HG03095 (cell line): ENCODE data around the gene BAX.

Experiments used
- ATAC-seq: cut with Tn5 transposase; IDR thresholded peaks from one replicate; pipeline ENCODE4 v1.9.1; 2021; ENCODE audit warnings: moderate library complexity; ENCODE audit not compliant: unreplicated experiment

Gene BAX

DNA sequence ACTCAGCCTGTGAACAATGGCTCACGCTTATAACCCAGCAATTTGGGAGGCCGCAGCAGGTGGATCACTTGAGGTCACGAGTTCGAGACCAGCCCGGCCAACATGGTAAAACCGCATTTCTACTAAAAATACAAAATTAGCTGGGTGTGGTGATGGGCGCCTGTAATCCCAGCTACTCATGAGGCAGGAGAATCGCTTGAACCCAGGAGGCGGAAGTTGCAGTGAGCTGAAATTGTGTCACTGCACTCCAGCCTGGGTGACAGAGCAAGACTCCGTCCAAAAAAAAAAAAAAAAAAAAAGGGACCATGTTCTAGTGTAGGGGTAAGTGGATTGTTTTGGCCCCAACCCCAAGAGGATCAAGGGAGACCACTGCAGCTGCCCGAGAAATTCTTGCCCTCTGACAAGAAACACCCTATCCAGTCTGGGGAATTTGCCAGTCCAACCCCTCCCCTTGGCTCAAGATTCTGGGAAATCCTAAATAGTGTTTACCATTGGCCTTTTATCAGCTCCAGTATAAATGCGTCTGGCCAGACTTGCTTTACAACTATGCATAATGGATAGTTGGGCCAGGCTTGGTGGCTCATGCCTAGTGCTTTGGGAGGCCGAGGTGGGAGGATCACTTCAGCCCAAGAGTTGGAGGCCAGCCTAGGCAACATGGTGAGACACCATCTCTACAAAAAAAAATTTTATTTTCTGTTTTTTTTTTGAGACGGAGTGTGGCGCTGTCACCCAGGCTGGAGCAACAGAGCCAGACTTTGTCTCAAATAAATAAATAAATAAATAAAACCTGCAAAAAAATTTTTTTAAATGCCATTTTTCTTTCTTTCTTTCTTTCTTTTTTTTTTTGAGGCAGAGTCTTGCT, 26.3 kb upstream of the BAX start:
- no peak for ATAC-seq

- no peak for ATAC-seq
These were observed 21.2 kb upstream of the BAX start, which contains the start of gene DHDH for GRCh38 chr19:48933382-48933932. Gene DHDH, plus strand, starts transcription at chr19:48933699. Its CDS starts 23 bp downstream, at chr19:48933722.

GRCh38 chr19:48934837-48935236, 19.8 kb upstream of the BAX start:
- no peak for ATAC-seq

DNA sequence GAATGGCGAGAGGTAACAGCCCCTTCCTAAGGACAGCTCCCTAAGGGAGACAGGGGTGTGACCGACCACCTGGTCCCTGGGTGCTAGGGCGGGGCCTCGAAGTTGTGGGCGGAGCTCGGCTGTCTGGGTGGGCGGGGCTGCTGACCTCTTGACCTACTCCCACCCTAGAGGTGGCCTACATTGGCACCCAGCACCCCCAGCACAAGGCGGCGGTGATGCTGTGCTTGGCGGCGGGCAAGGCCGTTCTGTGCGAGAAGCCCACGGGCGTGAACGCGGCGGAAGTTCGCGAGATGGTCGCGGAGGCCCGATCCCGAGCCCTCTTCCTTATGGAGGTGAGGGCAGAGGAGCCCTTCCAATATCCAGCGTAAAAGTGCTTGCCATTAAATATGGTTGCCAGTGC, 18.8 kb upstream of the BAX start:
- ATAC-seq: no peak

- ATAC-seq: no peak
These were observed 16.4 kb upstream of the BAX start for GRCh38 chr19:48938256-48938655.

GRCh38 chr19:48940902-48941301, 13.8 kb upstream of the BAX start:
- ATAC-seq: no peak

GRCh38 chr19:48943081-48943480, 11.6 kb upstream of the BAX start:
- ATAC-seq: no peak

GRCh38 chr19:48945415-48945814, 9.3 kb upstream of the BAX start:
- no peak for ATAC-seq

GRCh38 chr19:48945817-48946216, 8.9 kb upstream of the BAX start:
- ATAC-seq: no peak

DNA sequence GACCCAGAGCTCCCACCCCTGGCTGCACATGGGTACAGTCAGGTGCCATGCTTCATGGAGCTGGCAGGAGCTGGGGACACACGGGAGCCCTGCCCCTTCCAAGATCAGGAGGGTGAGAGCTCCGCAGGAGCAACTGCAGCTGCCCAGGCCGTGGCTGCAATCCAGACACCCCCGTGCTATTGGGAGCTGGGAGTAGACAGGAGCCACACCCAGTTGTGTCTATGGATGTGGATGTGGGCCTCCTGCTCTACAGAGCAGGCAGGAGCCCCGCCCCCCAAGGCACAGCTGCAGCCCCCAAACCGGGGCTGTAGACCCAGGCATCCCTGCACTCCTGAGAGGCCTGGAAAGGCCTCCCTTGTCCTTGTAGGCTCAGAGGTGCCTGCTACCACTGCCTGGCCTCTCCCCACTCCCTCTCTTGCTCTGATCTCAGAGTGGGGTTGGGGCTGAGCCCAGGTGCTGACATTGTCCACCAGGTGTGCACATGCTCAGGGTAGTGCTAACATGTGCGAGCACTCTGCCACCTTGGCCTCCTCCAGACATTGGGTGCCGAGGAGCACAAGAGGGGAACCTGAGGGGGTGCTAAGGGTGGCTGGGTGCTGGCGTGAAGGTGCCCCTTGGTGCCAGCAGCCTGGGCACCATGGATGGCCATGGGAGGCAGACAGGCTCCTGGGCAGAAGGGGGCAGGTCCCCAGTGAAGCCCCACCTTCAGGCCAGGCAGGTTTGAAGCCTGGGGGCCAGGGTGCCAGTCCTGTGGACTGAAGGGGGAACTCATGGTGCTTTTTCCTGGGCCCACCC, 8.0 kb upstream of the BAX start:
- no peak for ATAC-seq

- ATAC-seq: no peak
These were observed 7.5 kb upstream of the BAX start for GRCh38 chr19:48947258-48947542.

DNA sequence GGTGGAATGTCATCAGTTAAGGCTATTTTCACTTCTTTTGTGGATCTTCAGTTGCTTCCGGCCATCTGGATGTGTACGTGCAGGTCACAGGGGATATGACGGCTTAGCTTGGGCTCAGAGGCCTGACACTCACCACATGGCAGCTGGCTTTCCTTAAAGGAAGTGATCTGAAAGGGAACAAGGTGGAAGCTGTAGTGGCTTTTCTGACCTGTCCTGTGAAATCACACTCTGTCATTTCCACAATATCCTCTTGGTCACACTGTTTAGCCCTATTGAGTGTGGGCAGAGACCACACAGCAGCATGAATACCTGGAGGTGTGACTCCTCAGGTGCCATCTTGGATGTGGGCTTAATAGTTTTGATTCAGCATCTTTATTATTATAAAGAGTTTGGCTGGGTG, 4.5 kb upstream of the BAX start:
- no peak for ATAC-seq

DNA sequence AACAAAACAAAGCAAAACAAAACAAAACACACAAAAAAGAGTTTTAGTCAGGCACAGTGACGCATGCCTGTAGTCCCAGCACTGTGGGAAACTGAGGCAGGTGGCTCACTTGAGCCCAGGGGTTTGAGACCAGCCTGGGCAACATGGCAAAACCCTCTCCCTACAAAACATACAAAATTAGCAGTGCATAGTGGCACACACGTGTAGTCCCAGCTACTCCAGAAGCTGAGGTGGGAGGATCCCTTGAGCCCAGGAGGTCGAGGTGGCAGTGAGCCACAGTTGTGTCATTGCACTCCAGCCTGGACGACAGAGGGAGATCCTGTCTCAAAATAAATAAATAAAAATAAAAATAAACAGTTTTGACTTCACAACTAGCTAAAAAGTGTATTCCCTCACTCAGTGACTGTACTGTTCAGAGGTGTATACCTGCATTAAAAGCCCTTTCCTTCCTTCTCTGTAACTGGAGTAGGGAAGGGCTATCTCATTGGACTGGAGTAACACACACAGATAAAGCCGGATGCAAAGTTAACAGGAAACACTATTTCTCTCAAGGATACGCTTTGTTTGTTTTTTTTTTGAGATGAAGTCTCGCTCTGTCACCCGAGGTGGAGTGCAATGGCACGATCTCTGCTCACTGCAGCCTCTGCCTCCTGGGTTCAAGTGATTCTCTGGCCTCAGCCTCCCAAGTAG, 3.7 kb upstream of the BAX start:
- ATAC-seq: no peak

- no peak for ATAC-seq
These were observed 1.5 kb upstream of the BAX start for GRCh38 chr19:48953141-48953540.

GRCh38 chr19:48953990-48954594, 583 bp upstream of the BAX start:
- no peak for ATAC-seq

DNA sequence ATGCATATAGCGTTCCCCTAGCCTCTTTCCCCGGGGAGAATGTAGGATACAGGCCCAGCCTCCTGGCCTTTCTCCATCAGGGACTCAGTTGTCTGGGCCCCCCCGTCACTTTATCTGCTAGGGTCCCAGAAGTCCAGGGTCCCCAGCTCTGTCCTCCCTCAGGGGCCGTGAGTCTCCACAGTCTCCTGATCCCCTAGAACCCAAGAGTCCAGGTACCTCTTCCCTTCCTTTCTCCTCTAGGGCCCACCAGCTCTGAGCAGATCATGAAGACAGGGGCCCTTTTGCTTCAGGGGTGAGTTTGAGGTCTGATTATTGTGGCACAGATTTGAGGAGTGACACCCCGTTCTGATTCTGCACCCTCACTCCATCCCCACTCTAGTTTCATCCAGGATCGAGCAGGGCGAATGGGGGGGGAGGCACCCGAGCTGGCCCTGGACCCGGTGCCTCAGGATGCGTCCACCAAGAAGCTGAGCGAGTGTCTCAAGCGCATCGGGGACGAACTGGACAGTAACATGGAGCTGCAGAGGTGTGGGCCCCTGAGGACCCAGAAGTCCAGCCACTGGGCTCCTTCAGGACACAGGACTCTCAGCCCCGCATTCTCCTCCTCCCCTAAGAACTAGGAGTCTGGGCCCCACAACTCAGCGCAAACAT, 758 bp downstream of the BAX start:
- no peak for ATAC-seq

- ATAC-seq: no peak
These were observed 3.3 kb downstream of the BAX start for GRCh38 chr19:48958006-48958405.

DNA sequence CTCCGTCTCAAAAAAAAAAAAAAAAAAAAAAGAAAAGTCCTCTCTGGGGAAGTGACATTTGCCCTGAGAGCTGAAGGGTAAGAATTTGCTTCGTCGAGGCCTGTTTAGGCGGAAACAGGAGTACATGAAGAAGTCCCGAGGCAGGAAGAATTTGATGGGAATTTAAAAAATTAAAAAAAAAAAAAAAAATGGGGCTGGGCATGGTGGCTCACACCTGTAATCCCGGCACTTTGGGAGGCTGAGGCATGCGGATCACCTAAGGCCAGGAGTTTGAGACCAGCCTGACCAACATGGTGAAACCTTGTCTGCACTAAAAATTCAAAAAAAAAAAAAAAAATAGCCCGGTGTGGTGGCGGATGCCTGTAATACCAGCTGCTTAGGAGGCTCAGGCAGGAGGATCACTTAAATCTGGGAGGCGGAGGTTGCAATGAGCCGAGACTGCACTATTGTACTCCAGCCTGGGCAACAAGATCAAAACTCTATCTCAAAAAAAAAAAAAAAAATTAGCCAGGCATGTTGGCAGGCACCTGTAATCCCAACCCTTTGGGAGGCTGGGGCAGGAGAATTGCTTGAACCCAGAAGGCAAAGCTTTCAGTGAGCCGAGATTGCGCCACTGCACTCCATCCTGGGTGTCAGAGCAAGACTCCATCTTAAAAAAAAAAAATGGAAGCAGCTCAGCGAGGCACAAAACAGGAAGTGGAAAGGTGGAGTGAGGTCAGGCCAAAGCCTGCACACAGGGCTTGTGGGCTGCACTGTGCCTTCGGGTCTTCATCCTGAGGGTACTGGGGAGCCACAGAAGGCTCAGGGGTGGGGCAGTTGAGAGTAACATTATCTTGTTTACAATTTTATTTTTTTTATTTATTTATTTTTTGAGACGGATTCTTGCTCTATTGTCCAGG, 4.9 kb downstream of the BAX start:
- no peak for ATAC-seq

DNA sequence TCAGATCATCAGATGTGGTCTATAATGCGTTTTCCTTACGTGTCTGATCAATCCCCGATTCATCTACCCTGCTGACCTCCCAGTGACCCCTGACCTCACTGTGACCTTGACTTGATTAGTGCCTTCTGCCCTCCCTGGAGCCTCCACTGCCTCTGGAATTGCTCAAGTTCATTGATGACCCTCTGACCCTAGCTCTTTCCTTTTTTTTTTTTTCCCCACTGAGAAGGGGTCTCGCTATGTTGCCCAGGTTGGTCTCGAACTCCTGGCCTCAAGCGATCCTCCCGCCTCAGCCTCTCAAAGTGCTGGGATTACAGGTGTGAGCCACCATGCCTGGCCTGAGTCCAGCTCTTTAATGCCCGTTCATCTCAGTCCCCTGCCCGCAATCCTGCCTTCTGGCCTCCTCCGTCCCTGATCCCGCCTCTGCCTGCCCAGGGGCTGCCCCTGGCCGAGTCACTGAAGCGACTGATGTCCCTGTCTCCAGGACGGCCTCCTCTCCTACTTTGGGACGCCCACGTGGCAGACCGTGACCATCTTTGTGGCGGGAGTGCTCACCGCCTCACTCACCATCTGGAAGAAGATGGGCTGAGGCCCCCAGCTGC, 6.5 kb downstream of the BAX start:
- ATAC-seq: no peak
